ENCODE results near the gene HTT. TPM values are rescaled to one million over a fixed set of nuclear protein-coding genes. Genes with fewer than 3 reads are reported as not detected.

The HTT gene
- total and polyA plus RNA-seq, 2 of the 13 experiments (the other 11 are each of a cell fraction or from before 2014, with no cell fraction given), result 17.5 to 19.5 TPM

DNA sequence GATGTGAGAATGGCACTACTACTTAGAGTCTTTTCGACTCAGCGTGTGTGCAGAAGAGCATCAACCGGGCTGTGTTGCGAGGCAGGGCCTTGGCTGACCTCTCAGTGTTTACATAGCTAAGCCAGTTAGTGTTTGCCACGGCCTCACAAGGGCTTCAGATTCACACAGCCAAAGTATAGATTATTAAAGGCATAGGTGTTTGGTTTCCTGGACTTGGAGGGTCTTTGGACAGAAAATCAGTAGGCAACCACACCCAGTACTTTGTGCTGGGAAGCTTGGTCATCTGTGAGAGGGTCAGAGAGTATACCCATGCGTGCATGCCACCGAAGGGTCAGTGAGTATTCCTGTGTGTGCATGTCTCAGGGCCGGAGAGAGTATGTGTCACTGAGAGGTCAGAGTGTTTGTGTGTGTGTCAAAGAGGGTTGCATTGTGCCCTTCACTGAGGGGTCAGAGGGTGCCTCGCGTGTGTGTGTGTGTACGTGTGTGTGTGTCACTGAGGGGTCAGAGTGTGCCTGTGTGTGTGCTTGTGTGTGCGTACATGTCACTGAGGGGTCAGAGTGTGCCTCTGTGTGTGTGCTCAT is 104.7 kb downstream of the HTT start (continued):
- TF ChIP-seq, protein P1, sequence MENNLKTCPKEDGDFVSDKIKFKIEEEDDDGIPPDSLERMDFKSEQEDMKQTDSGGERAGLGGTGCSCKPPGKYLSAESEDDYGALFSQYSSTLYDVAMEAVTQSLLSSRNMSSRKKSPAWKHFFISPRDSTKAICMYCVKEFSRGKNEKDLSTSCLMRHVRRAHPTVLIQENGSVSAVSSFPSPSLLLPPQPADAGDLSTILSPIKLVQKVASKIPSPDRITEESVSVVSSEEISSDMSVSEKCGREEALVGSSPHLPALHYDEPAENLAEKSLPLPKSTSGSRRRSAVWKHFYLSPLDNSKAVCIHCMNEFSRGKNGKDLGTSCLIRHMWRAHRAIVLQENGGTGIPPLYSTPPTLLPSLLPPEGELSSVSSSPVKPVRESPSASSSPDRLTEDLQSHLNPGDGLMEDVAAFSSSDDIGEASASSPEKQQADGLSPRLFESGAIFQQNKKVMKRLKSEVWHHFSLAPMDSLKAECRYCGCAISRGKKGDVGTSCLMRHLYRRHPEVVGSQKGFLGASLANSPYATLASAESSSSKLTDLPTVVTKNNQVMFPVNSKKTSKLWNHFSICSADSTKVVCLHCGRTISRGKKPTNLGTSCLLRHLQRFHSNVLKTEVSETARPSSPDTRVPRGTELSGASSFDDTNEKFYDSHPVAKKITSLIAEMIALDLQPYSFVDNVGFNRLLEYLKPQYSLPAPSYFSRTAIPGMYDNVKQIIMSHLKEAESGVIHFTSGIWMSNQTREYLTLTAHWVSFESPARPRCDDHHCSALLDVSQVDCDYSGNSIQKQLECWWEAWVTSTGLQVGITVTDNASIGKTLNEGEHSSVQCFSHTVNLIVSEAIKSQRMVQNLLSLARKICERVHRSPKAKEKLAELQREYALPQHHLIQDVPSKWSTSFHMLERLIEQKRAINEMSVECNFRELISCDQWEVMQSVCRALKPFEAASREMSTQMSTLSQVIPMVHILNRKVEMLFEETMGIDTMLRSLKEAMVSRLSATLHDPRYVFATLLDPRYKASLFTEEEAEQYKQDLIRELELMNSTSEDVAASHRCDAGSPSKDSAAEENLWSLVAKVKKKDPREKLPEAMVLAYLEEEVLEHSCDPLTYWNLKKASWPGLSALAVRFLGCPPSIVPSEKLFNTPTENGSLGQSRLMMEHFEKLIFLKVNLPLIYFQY (CRISPR knock-in tag; IDR thresholded peaks at IDR 0.05; ENCODE audit: borderline replicate concordance), result no peak
- no peak for TF ChIP-seq ELF1 (CRISPR knock-in tag; IDR thresholded peaks at IDR 0.05)
- no peak for TF ChIP-seq THYN1 (CRISPR knock-in tag; IDR thresholded peaks at IDR 0.05; ENCODE audit: borderline replicate concordance, low read depth)
- TF ChIP-seq RFX5 (IDR thresholded peaks at IDR 0.05; ENCODE audit: low read depth, low read length), result no peak
- no peak for TF ChIP-seq ZNF614 (CRISPR knock-in tag; IDR thresholded peaks at IDR 0.05; ENCODE audit: borderline replicate concordance)
- TF ChIP-seq MED13 (CRISPR knock-in tag; IDR thresholded peaks at IDR 0.05), result no peak
- no peak for TF ChIP-seq ETV5 (CRISPR knock-in tag; IDR thresholded peaks at IDR 0.05; ENCODE audit: borderline replicate concordance)
- no peak for TF ChIP-seq ZNF430 (CRISPR knock-in tag; IDR thresholded peaks at IDR 0.05)
- TF ChIP-seq NFKBIZ (CRISPR knock-in tag; IDR thresholded peaks at IDR 0.05), result no peak
- no peak for TF ChIP-seq SIN3A (IDR thresholded peaks at IDR 0.05; ENCODE audit: borderline replicate concordance, low read depth, low read length)
- no peak for TF ChIP-seq XRCC5 (optimal IDR thresholded peaks at IDR 0.05; ENCODE audit: low read length)
- TF ChIP-seq ZNF441 (CRISPR knock-in tag; IDR thresholded peaks at IDR 0.05; ENCODE audit: borderline replicate concordance), result no peak
- TF ChIP-seq, protein P2, sequence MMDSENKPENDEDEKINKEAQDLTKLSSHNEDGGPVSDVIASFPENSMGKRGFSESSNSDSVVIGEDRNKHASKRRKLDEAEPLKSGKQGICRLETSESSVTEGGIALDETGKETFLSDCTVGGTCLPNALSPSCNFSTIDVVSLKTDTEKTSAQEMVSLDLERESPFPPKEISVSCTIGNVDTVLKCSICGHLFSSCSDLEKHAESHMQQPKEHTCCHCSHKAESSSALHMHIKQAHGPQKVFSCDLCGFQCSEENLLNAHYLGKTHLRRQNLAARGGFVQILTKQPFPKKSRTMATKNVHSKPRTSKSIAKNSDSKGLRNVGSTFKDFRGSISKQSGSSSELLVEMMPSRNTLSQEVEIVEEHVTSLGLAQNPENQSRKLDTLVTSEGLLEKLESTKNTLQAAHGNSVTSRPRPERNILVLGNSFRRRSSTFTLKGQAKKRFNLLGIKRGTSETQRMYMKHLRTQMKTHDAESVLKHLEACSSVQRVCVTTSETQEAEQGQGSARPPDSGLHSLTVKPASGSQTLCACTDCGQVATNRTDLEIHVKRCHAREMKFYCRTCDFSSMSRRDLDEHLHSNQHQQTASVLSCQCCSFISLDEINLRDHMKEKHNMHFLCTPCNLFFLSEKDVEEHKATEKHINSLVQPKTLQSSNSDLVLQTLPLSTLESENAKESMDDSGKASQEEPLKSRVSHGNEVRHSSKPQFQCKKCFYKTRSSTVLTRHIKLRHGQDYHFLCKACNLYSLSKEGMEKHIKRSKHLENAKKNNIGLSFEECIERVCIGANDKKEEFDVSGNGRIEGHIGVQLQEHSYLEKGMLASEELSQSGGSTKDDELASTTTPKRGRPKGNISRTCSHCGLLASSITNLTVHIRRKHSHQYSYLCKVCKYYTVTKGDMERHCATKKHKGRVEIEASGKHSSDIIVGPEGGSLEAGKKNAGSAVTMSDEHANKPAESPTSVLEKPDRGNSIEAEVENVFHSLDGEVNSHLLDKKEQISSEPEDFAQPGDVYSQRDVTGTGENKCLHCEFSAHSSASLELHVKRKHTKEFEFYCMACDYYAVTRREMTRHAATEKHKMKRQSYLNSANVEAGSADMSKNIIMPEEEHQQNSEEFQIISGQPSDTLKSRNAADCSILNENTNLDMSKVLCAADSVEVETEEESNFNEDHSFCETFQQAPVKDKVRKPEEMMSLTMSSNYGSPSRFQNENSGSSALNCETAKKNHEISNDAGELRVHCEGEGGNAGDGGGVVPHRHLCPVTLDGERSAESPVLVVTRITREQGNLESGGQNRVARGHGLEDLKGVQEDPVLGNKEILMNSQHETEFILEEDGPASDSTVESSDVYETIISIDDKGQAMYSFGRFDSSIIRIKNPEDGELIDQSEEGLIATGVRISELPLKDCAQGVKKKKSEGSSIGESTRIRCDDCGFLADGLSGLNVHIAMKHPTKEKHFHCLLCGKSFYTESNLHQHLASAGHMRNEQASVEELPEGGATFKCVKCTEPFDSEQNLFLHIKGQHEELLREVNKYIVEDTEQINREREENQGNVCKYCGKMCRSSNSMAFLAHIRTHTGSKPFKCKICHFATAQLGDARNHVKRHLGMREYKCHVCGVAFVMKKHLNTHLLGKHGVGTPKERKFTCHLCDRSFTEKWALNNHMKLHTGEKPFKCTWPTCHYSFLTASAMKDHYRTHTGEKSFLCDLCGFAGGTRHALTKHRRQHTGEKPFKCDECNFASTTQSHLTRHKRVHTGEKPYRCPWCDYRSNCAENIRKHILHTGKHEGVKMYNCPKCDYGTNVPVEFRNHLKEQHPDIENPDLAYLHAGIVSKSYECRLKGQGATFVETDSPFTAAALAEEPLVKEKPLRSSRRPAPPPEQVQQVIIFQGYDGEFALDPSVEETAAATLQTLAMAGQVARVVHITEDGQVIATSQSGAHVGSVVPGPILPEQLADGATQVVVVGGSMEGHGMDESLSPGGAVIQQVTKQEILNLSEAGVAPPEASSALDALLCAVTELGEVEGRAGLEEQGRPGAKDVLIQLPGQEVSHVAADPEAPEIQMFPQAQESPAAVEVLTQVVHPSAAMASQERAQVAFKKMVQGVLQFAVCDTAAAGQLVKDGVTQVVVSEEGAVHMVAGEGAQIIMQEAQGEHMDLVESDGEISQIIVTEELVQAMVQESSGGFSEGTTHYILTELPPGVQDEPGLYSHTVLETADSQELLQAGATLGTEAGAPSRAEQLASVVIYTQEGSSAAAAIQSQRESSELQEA (CRISPR knock-in tag; IDR thresholded peaks at IDR 0.05; ENCODE audit: not compliant biosample characterization), result no peak
- TF ChIP-seq TOE1 (CRISPR knock-in tag; IDR thresholded peaks at IDR 0.05), result no peak
- TF ChIP-seq, protein P3, sequence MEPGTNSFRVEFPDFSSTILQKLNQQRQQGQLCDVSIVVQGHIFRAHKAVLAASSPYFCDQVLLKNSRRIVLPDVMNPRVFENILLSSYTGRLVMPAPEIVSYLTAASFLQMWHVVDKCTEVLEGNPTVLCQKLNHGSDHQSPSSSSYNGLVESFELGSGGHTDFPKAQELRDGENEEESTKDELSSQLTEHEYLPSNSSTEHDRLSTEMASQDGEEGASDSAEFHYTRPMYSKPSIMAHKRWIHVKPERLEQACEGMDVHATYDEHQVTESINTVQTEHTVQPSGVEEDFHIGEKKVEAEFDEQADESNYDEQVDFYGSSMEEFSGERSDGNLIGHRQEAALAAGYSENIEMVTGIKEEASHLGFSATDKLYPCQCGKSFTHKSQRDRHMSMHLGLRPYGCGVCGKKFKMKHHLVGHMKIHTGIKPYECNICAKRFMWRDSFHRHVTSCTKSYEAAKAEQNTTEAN (CRISPR knock-in tag; conservative IDR thresholded peaks at IDR 0.05), result no peak; the same call in 1 of the 2 replicates
- TF ChIP-seq JUN (CRISPR knock-in tag; IDR thresholded peaks at IDR 0.05), result no peak

All from HepG2 (cell line).